Glutamatergic neuron (in vitro differentiated cells): Measurements from ENCODE around the gene PAIP2. TPM values are rescaled to one million over a fixed set of nuclear protein-coding genes. Genes with fewer than 3 reads are reported as not detected.

Source experiments
- DNase-seq: peaks from one replicate; pipeline ENCODE4 v3.0.0; 2022
- H3K27ac Mint-ChIP-seq: one replicate; pipeline ENCODE4 v1.8.0; 2020; ENCODE audit warnings: mild to moderate bottlenecking, mixed read lengths, inconsistent platforms; ENCODE audit not compliant: unreplicated experiment
- H3K27me3 Mint-ChIP-seq: one replicate; pipeline ENCODE4 v1.8.0; 2020; ENCODE audit warnings: mild to moderate bottlenecking, moderate library complexity, mixed read lengths, inconsistent platforms; ENCODE audit not compliant: unreplicated experiment
- H3K36me3 Mint-ChIP-seq: one replicate; pipeline ENCODE4 v1.8.0; 2020; ENCODE audit warnings: mild to moderate bottlenecking, mixed read lengths, inconsistent platforms; ENCODE audit not compliant: unreplicated experiment
- H3K4me1 Mint-ChIP-seq: one replicate; pipeline ENCODE4 v1.8.0; 2020; ENCODE audit warnings: mild to moderate bottlenecking, low read depth, mixed read lengths, inconsistent platforms; ENCODE audit not compliant: unreplicated experiment
- H3K4me3 Mint-ChIP-seq: one replicate; pipeline ENCODE4 v1.8.0; 2020; ENCODE audit warnings: mild to moderate bottlenecking, mixed read lengths, inconsistent platforms; ENCODE audit not compliant: unreplicated experiment
- H3K9me3 Mint-ChIP-seq: one replicate; pipeline ENCODE4 v1.8.0; 2020; ENCODE audit warnings: mild to moderate bottlenecking, moderate library complexity, mixed read lengths, inconsistent platforms; ENCODE audit not compliant: unreplicated experiment
- total RNA-seq: library from RNA; stranded (reverse); fragmentation: NEBNext Ultra II Directional; extraction: Animal tissue kit (Norgen Biotek cat#: 25700); gene quantifications from one replicate; pipeline ENCODE4 v1.2.1, GENCODE V29; 2021; ENCODE audit not compliant: unreplicated experiment
- TF ChIP-seq, protein P1 (sequence below): fragments of 200-600 bp; sonication (generic); IDR thresholded peaks from one replicate; pipeline ENCODE4 v1.5.0; 2021; ENCODE audit not compliant: partially characterized antibody, unreplicated experiment

The PAIP2 gene
- total RNA-seq, 1 donor from 2014 or later, result 128 TPM

DNA sequence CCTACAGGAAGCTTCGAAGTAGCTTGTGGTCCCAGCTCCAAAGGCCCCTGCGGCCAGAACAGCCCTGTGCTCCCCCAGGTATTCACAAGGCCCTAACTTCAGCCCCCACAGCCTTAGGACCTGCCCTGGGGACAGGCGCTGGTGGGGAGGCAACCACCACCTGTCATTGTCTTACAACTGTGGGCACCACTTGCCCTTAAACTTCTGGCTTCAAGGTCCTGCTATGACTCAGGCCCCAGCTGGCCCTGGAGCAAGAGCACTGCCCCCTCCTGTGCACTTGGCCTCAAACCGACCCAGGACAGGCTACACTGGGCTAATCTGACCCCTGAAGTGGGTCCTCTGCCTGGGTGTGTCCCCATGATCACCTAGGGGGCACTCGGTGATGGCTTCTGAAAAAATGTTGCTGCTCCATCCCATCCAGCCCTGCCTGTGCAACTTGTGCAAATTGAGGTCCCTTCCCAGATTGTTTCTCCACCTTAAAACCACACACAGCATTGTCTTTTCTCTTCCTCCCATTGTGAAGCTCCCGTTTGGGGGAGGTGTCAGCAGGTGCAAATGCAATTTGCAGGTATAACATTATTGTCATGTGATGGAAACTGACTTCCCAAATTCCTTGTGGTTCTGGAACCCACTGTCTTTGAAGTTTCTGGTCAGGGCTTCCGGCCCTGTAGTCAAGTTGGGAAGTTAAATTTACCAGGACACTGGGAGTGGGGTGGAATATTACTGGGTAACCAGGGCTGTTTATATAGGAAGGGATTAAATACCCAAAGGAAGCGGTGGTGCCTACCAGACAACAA, 54.4 kb downstream of the PAIP2 start:
- Mint-ChIP-seq H3K27ac (no peak overlapping the region), H3K27me3 (peaks cover 9% of the 10 kb centered on the region), H3K4me1 (no peaks in the 10 kb centered on the region), H3K9me3 (no peaks in the 10 kb centered on the region), H3K4me3 (no peak overlapping the region), H3K36me3 (no peaks in the 10 kb centered on the region)
- TF ChIP-seq, protein P1, sequence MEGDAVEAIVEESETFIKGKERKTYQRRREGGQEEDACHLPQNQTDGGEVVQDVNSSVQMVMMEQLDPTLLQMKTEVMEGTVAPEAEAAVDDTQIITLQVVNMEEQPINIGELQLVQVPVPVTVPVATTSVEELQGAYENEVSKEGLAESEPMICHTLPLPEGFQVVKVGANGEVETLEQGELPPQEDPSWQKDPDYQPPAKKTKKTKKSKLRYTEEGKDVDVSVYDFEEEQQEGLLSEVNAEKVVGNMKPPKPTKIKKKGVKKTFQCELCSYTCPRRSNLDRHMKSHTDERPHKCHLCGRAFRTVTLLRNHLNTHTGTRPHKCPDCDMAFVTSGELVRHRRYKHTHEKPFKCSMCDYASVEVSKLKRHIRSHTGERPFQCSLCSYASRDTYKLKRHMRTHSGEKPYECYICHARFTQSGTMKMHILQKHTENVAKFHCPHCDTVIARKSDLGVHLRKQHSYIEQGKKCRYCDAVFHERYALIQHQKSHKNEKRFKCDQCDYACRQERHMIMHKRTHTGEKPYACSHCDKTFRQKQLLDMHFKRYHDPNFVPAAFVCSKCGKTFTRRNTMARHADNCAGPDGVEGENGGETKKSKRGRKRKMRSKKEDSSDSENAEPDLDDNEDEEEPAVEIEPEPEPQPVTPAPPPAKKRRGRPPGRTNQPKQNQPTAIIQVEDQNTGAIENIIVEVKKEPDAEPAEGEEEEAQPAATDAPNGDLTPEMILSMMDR, result no peak
- DNase-seq, result no peak

DNA sequence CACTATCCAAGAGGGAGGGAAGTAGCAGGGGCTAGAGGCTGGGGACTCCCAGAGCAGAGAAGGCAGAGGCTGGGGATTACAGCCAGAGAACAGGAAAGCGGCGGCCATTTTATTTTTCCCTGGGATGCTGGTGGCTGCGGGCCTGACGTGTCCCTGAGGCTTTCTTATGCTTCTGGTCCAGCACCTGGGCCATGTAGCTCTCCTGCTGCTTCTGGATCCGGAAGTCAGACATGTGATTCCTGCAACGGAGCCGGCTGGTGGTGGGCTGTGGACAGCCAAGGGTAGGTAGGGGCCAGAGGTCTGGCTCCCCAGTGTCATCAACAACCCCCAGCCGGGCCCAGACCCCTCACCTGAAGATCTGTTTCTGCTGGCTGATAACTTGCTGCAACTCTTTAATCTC, 55.0 kb downstream of the PAIP2 start:
- Mint-ChIP-seq H3K27ac (no peak overlapping the region), H3K27me3 (peaks cover 8% of the 10 kb centered on the region), H3K9me3 (no peaks in the 10 kb centered on the region), H3K36me3 (no peaks in the 10 kb centered on the region), H3K4me1 (no peaks in the 10 kb centered on the region), H3K4me3 (no peak overlapping the region)
- no peak for DNase-seq
- TF ChIP-seq, protein P1, result no peak

DNA sequence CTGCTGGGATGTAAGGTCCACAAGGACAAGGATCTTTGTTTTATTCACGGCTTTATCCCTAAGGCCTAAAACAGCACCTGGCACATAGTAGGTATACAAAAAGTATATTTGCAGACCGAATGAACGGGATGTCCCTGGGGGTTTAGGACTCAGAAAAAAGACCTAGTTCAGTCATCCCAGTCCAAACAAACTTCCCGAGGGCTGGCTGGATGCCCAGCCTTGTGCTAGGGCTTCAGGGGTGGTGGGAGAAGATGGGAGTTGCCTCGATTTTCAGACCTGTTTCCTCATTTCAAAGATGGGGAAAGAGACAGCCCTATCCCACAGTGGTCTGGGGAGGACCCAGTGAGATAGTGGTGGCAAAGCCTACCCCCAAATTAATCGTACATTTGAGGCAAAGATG, 56.3 kb downstream of the PAIP2 start:
- no peak overlapping the region for H3K4me3 Mint-ChIP-seq
- no peaks in the 10 kb centered on the region for H3K36me3 Mint-ChIP-seq
- peaks cover 1% of the 10 kb centered on the region for H3K4me1 Mint-ChIP-seq
- H3K27ac Mint-ChIP-seq, result no peak overlapping the region
- H3K9me3 Mint-ChIP-seq, result peaks cover 5% of the 10 kb centered on the region
- peaks cover 5% of the 10 kb centered on the region for H3K27me3 Mint-ChIP-seq
- TF ChIP-seq, protein P1, result no peak
- no peak for DNase-seq

DNA sequence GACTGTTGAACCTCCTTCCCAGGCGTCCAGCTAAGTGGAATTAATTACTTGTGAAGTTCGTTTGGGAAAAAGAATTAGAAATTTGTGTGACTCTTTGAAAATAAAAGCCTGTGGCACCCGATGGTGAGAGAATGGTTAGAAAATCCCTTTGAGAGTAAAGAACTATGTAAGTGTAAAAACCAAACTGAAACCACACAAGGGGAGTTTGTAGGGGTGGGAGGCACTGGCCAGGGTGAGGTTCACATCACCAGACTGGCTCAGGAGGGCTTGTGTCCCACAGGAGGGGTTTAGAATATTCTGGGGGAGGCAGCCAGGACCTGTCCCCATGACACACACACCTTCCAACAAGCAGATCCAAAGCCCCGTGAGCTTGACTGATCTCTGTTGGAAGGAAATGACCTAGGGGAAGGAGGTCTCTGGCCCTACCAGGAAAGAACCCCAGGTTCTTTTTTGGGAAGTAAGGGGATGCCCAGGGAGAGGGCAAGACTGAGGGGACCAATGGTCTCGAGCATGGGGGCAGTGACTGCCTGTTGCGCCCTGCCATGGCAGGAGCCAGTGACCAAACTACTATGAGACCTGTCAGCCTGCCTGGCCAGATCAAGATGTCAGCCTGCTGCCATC, 58.0 kb downstream of the PAIP2 start:
- no peak overlapping the region for H3K27ac Mint-ChIP-seq
- no peak overlapping the region for H3K4me3 Mint-ChIP-seq
- TF ChIP-seq, protein P1, result no peak
- DNase-seq, result no peak
- H3K27me3 Mint-ChIP-seq, result peaks cover 5% of the 10 kb centered on the region
- H3K9me3 Mint-ChIP-seq, result peaks cover 6% of the 10 kb centered on the region
- H3K4me1 Mint-ChIP-seq, result peaks cover 4% of the 10 kb centered on the region
- no peaks in the 10 kb centered on the region for H3K36me3 Mint-ChIP-seq

DNA sequence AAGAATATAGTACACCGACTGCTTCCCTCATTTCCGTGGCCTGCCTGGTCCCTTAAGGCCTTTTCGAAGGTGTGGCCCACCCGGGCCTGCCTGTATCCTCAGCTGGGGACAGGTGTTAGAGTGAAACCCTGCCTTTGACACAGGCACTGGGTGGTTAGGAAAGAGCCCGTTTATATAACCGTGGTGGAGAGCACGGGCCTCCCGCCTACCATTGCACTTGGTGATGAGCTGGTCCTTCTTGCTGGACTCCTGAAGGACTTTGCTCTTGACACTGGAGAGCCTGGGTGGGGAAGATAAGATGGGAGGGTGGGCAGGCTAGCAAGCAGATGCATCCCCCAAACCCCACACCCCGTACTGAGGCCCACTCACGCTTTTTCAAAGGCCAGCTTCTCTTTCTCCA, 59.9 kb downstream of the PAIP2 start:
- Mint-ChIP-seq H3K27me3 (no peaks in the 10 kb centered on the region), H3K36me3 (no peaks in the 10 kb centered on the region), H3K9me3 (peaks cover 6% of the 10 kb centered on the region), H3K27ac (no peak overlapping the region), H3K4me1 (peaks cover 4% of the 10 kb centered on the region), H3K4me3 (no peak overlapping the region)
- TF ChIP-seq, protein P1, result no peak
- DNase-seq, result no peak
